Measurements from ENCODE around the gene PPP1R3G. TPM values are rescaled to one million over a fixed set of nuclear protein-coding genes. Genes with fewer than 3 reads are reported as not detected.

PPP1R3G gene
- total and polyA plus RNA-seq, 2 of the 4 experiments (the other 2 are of a cell fraction): 0.10 to 0.18 TPM

- POLR2A ChIA-PET (ENCODE audit: unreplicated experiment): no interaction called here
- Histone ChIP-seq H2AK9ac (replicated peaks; ENCODE audit: low read depth, low read length, poor library complexity) (no peak overlapping the region), H2BK15ac (ENCODE audit: low read depth, low read length) (no peak overlapping the region), H2BK20ac (ENCODE audit: low read depth, low read length) (no peak overlapping the region), H2BK120ac (ENCODE audit: low read depth, low read length) (no peak overlapping the region), H3K14ac (replicated peaks; ENCODE audit: low read depth, low read length) (no peak overlapping the region), H2AFZ (replicated peaks; ENCODE audit: low read length, poor library complexity) (no peak overlapping the region), H3K9me1 (ENCODE audit: insufficient read depth, low read length) (no peaks in the 10 kb centered on the region; the same call in 1 of the 2 replicates), H4K91ac (ENCODE audit: insufficient read depth, low read depth, low read length) (no peak overlapping the region), H3K9me3 (ENCODE audit: control insufficient read depth, insufficient read depth, low read length) (no peaks in the 10 kb centered on the region), H3K4ac (ENCODE audit: low read depth, low read length) (no peak overlapping the region), H3K36me3 (ENCODE audit: control insufficient read depth, insufficient read depth, low read length) (no peaks in the 10 kb centered on the region), H3K79me1 (ENCODE audit: low read depth in 1 of 2, low read length in 2 of 2) (no peaks in the 10 kb centered on the region), H3K18ac (ENCODE audit: low read depth, low read length) (no peak overlapping the region), H3K4me1 (ENCODE audit: control insufficient read depth, insufficient read depth, low read length) (peaks cover 2% of the 10 kb centered on the region; the same call in 1 of the 2 replicates), H2AK5ac (ENCODE audit: low read depth, low read length) (no peak overlapping the region), H3K27ac (ENCODE audit: insufficient read depth, low read length) (no peak overlapping the region), H2BK5ac (ENCODE audit: low read depth, low read length, poor library complexity, severe bottlenecking) (no peak overlapping the region), H3K56ac (ENCODE audit: extremely low read depth, insufficient read depth, low read length) (no peak overlapping the region), H4K5ac (ENCODE audit: low read depth, low read length) (no peak overlapping the region), H3K23ac (ENCODE audit: low read depth, low read length) (no peak overlapping the region), H3K9ac (ENCODE audit: low read depth, low read length) (no peak overlapping the region), H3K4me2 (ENCODE audit: low read depth, low read length) (no peak overlapping the region), H4K20me1 (ENCODE audit: insufficient read depth, low read length) (peaks cover 2% of the 10 kb centered on the region; the same call in 1 of the 2 replicates), H3K4me3 (ENCODE audit: insufficient read depth, low read depth, low read length) (no peak overlapping the region), H4K8ac (ENCODE audit: low read depth in 2 of 2, low read length in 2 of 2) (no peak overlapping the region), H3K27me3 (ENCODE audit: control insufficient read depth, insufficient read depth, low read length) (no peaks in the 10 kb centered on the region; the same call in none of the 2 replicates)
- BruUV-seq (replicated peaks): no TSS peak
- ATAC-seq (ENCODE audit: low read depth): peak; percentile 68
- intact Hi-C loops (cut with micrococcal nuclease): loop anchor here (10.0 kb wide), 1 partner anchor 167 kb away; no protein-coding TSS in a partner anchor
- dilution Hi-C loops (cut with HindIII; ENCODE audit: low sequenced_read_pairs, unreplicated experiment): no loop called here
- in situ Hi-C loops (cut with MboI; ENCODE audit: low sequenced_read_pairs): no loop called here
- TF ChIP-seq BHLHE40 (IDR thresholded peaks at IDR 0.05; ENCODE audit: low read depth, low read length) (no peak), RAD21 (IDR thresholded peaks at IDR 0.05; ENCODE audit: low read length) (no peak), MAZ (IDR thresholded peaks at IDR 0.05; ENCODE audit: borderline replicate concordance, low read depth, low read length) (no peak), FOS (IDR thresholded peaks at IDR 0.05; ENCODE audit: low read depth, low read length) (0 out of 2 replicates have a peak, but pooled peaks have one; percentile 2), ELK1 (IDR thresholded peaks at IDR 0.05; ENCODE audit: borderline replicate concordance, low read depth, low read length) (no peak)
- CTCF ChIA-PET: interaction anchor here (0.6 kb wide), 1 partner anchor 9 kb away, joined by 4 read pairs; no protein-coding TSS in a partner anchor
- DNase-seq: peak; percentile 52
- WGBS, 2 experiments (ENCODE audit: extremely low coverage in 2 of 2, insufficient read length in 1 of 2): 61% methylated on average over 7 of the region's 17 CpGs; no CpG with 5 or more reads in 1 of the 2 experiments
Observed at GRCh38 chr6:5112066-5112799, 27.1 kb downstream of the PPP1R3G start.

Measured in IMR-90 (cell line).